Urothelium cell line (cell line): ENCODE results near the gene HLA-DPB1.

Source experiments
- DNase-seq: peaks from one replicate; pipeline ENCODE4 v3.0.0; 2011; ENCODE audit warnings: low spot score, mixed read lengths
- FAIRE-seq: peaks from 2 replicates; lab custom pipeline; 2011; peaks lifted over from hg19 to GRCh38; lab: Jason Lieb, UNC

Gene HLA-DPB1

DNA sequence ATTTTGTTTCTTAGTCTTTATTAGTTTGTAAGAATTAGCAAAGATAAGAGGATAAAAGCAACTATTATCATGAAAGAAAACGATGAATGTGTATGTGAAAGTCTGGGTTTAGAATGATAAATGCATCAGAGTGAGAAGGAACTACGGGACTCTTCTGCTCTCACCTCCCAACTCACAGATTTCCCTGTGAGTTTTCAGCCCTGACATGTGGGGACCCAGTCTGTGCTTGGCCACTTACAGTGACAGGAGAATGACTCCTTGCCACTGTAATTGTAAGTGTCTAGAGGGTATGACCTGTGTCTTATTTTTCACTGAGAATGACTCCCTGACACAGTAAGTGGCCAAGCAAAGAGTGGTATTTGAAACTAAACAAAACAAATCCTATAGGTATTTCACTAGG, 4.9 kb upstream of the HLA-DPB1 start:
- FAIRE-seq (no peak), DNase-seq (no peak)

DNA sequence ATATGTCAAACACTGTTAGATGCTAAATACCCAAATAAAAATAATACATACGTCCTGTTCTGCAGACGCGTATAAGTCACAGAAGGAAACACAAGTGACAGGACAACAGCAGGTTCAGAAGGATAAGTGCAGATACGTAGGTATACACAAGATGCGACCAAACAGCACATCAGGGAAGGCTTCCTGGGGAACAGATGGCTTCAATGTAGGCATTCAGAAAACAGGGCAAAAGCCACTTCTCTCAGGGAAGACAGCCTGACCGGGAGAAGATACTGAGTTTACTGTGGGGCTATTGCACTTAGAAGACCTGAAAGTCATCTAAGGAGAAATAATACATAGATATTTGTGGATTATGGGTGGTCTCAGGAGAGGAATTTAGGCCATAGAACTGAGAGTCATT, 4.2 kb upstream of the HLA-DPB1 start:
- no peak for DNase-seq

DNA sequence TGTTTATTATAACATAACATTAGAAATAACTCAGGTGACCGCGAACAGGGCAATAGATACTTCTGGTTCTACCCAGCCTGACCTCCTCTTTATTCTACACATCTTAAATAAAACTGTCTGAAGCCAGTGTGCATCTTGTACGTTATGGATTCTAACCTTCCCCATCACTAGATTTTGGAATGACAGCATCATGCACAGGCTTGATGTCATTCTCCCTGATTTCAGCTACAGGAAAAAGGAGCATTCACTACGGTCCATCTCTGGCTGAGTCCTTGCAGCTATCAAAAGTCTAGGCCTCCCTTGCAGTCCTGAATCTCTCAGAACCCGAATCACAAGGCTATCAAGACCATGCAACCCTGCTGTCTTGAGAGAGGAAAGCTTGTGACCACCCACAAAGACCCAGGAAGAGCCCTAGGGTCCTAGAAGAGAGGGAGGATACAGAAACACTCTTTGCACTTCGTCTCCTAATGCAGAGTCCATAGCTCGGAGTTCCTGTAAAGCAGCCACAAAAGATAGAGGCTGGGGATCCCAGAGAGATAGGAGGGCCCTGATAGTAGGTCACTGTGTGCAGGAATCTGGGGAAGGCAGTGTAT, 3.2 kb upstream of the HLA-DPB1 start:
- DNase-seq (no peak), FAIRE-seq (no peak)

More for the DNA sequence above, 4.2 kb upstream of the HLA-DPB1 start:
- FAIRE-seq = no peak

DNA sequence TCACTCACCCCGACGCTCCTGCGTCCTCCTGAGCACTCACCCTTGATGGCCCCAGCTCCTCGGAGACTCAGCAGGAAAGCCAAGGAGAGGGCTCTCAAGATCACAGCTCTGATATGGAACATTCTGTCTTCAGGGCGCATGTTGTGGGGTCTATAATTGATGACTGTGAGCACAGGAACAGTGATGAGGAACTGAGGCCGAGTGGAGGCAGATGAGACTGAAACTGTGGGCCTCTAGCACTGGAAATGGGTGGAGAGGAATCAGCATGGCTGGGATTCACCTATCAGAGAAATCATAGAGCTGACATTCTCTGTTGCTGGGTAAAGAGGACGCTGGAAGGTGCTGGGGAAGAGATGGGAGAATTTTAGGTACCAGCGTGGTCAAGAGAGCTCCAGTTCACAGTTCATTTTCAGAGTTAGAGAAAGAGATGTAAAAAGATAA, 2.3 kb upstream of the HLA-DPB1 start, which contains the start of gene HLA-DPA1:
HLA-DPA1 (minus strand) TSS at position 219 of the 441 bp plus-strand sequence.
- FAIRE-seq = no peak
- peak; percentile 37 for DNase-seq

DNA sequence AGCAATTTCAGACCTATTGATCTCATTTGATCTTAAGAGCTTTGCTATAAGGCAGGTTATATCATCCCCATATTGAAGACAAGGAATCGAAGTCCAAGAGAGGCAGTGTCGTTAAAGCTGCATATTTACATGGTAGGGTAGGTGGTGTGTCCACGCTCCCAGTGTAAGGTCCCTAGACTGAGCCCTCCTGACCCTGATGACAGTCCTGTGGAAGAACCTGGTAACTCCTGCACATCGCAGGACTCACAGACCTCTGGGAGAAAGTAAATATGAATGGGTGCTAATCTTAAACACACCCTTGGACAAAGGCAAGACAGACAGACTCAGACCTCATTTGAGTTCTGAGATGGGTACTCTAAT, 602 bp upstream of the HLA-DPB1 start:
- FAIRE-seq = no peak
- no peak for DNase-seq

DNA sequence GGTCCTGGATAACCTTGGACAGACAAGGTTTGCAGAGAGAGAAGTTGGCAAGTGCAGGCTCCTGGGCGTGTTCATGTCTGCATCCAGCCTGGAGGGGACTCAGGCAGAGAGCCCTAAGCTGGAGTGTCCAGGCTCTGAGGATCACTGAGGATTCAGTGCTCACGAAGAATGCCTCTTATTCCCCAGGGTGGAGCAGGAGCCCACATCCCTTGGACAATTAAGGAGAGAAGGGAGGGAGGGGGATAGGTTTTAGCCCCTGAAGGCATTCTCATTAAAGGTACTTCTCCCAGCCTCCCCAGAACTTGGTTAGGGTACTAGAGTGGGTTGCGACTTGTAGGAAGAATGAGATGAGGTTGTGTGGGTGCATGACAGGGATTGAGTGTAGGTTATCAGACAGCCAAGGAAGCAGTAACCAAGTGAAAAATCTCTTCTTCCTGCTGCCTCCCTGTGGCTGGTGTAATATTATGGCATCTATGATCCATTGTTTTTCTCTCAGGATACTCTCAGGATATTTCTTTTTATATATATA, 680 bp downstream of the HLA-DPB1 start:
- DNase-seq (no peak), FAIRE-seq (no peak)

DNA sequence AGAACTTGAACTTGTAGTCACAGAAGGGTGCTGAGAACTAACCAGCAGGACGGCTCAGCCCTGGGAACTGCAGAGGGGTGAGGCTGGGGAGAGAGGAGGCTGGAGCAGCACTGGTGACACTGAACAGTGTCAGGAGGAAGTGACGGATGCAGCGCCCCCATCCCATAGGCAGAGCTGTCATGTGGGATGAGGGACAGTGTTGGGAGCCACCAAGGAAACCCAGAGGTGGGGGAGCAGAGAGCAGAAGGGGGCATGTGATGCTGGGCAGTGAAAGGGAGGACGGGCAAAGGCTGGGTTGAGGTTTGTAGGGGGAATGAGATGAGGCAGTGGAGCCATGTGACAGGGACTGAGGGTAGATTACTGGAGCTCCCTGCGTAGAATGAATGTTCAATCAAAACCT, 2.1 kb downstream of the HLA-DPB1 start:
- DNase-seq = no peak
- FAIRE-seq = no peak

DNA sequence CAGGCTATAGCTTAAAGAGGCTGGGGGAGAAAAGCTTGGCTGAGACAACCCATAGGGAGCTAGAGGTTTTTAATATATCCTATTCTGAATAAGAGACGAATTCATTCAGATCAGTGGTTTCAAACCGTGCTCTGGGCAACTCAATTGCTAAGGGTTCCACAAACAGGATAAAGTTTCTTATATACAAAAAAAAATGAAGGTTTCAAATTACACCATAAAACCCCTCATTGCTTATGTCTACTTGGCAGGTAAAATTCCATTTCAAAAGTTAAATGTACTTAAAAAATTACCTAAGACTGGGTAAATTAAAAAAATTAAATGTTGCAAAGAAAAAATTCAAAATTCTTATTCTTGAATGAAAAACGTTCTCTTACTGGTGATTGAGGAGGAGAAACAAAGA, 2.7 kb downstream of the HLA-DPB1 start:
- no peak for FAIRE-seq
- DNase-seq = no peak

DNA sequence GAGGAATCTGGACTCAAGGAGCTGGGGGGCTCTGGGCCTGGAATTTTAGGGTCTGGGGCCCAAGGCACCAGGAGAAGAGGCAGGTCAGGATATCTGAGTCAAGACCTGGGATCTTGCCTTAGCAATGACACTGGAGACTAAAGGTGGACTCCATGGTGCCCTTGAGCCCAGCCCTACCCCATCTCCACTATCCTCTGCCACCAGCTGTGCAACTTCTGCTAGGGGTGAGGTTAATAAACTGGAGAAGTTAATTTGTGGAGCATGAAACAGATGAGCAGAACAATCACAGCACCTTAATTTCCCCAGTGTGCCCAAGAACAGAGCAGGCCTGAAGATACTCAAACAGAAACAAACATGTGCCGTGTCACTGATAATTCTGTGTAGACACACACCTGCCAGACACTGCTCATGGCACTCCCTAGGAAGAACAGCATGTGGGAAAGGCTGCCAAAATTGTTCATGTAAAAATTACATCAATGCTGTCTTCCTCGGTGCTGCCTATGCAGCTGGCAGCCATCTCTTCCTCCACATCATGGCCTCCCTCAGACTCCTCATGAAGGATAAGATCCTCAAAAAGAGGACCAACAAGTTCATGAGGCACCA, 3.2 kb downstream of the HLA-DPB1 start:
- FAIRE-seq (no peak), DNase-seq (no peak)

DNA sequence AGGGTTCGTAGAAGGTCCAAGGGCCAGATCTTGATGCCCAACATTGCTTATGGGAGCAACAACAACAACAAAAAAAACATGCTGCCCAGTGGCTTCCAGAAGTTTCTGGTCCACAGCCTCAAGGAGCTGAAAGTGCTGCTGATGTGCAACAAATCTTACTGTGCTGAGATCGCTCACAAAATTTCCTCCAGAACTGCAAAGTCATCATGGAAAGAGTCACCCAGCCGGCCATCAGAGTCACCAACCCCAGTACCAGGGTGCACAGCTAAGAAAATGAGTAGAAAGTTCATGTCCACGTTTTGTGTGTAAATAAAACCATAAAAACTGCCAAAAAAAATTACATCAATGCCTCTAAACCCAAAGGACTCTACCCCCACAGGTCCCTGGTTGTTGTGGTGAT, 3.8 kb downstream of the HLA-DPB1 start:
- no peak for DNase-seq
- no peak for FAIRE-seq

DNA sequence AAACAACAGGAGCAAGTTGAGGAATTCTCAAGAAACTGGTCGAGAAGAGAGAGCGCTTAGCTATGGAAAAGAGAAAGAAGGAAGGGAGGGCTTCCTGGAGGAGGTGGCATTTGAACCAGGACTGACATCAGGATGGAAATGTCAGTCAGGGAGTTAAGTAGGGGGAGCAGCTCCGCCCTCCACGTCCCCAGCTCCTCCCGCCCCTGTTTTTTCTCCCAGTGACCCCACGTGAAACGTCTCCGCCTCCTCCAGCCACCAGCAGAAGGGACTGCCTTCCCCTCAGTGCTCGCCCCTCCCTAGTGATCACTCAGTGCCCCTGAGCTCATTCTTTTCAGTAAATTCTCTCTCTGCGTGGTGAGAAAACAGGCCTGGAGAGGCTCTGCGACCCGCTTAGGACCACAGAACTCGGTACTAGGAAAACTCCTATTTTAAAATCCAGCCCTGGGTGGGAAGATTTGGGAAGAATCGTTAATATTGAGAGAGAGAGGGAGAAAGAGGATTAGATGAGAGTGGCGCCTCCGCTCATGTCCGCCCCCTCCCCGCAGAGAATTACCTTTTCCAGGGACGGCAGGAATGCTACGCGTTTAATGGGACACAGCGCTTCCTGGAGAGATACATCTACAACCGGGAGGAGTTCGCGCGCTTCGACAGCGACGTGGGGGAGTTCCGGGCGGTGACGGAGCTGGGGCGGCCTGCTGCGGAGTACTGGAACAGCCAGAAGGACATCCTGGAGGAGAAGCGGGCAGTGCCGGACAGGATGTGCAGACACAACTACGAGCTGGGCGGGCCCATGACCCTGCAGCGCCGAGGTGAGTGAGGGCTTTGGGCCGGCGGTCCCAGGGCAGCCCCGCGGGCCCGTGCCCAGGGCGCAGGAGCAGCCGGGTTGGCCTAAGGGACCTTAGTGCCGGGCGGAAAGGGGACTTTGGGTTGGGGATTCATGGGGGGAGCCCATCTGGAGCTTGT, 4.6 kb downstream of the HLA-DPB1 start:
- DNase-seq = no peak
- no peak for FAIRE-seq

DNA sequence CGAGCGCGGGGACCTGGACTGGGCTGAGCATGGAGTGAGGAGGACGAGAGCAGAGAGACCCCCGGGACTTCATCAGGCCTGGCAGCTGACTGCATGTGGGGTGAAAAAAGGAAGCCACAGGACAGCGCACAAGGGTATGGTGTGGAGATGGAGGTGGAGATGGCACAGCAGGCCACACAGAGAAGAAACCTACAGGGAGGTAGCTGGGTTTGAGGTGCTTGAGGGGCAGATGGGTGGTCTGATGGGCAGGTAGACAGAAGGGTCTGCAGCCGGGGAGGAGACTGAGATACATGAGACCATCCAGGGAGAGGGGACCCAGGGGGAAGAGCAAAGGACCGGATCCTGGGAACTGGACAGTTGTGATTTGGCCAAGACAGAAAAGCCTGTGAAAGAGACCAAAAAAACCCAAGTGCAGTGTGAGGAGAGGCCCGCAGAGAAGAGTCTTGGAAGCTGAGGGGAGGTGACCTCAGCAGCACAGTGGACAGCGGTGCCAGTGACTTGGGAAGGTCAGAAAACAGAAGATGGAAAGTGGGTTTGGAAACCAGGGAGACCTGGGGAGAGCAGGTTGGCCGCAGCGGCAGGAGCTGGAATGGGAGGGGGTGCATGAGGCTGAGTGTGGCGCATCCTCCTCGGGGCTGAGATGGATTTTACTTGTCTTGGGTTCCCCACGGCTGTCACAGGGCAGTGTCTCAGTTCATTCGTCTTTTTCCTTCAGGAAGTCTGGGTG, 5.5 kb downstream of the HLA-DPB1 start:
- FAIRE-seq (no peak), DNase-seq (no peak)

DNA sequence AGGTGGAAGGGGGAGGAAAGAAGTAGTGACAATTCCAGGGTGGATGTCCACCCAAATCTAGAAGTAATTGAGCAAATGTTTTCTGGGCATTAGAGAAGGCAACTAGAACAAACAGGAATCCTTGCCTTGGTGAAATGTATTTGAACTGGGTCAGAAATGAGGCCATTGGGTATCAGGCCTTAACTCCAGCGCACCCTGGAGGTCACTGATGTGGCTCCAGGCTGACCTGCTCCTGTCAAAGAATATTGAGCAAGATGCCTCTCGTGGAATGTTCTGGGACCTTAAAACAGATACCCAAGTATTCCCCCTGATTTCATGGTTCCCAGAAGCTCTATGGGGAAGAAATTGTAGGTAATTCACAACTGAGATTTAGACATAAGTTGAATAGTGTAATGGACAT, 6.9 kb downstream of the HLA-DPB1 start:
- DNase-seq (no peak), FAIRE-seq (no peak)

DNA sequence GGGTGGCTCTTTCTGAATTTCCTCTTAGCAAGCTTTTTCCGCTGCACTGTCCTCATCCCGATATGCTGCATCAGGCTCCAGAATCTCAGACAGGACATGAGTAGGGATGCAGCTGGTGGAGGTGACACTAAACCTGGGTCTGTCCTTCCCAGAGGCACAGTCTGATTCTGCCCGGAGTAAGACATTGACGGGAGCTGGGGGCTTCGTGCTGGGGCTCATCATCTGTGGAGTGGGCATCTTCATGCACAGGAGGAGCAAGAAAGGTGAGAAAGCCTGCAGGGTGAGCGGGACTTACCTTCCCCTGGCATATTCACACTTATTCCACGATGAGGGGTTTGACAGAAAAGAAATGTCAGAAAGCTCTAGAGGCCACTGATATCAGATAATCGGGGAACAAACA, 9.8 kb downstream of the HLA-DPB1 start:
- FAIRE-seq (no peak), DNase-seq (no peak)

DNA sequence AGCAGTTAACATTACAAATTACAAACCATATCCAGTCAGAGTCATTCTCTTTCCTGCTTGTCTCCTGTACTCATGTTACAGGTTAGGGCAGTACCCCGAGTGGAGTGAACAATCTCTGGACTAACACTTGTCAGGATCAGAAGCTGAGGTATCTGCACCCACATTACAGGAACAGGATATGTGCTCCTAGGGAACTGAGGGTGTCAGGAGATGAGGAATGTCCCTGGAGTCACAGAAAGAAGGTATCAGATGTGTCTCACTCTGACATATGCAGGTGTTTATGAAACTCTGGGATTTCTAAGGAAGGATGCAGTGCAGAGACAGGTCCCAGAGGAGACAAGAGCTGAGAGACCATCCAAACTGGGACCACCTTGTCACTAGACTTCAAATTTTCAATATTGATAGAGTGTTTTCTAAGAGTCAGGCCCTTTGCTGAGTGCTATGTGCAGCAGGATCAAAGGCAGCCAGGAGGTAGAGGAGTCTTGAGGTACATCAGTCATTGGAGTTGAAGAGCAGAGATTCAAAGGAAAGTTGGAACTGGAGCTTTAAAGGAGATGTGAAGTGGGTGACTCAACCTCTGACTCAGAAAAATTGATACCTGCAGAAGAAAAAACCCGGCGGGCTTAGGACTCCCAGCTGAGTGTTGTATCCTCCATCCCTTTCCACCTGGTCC, 12.6 kb downstream of the HLA-DPB1 start:
- FAIRE-seq (no peak), DNase-seq (no peak)

DNA sequence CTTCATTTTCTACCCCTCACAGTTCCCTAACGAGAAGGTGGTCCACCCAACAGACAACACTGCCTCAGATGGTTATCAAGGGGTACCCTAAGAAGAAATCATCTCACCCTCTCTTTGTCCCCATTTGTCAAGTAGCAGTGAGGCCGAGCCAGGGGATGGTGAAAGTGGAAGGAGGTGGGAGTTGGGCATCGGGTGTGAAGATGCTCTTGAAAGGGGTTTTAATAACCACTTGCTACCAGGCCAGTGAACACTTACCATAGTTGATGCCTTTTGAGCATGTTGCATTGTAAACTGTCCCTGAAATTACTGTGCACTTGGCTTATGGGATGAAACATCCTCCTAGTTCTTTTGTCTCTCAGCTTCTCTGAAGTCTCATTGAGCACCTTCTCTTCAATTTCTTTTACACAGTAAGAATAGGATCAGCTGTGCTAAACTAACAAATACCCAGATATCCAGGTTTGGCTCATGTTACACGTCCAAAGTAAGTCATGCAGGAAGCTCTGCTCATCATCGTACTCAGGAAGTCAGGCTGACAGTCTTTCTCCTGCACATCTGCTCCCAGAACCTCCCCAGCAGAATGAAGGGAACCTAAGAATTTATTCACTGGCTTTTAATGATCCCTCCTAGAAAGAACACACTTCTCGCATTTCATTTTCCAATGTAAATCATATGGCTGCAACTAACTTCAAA, 13.3 kb downstream of the HLA-DPB1 start:
- FAIRE-seq = no peak

DNA sequence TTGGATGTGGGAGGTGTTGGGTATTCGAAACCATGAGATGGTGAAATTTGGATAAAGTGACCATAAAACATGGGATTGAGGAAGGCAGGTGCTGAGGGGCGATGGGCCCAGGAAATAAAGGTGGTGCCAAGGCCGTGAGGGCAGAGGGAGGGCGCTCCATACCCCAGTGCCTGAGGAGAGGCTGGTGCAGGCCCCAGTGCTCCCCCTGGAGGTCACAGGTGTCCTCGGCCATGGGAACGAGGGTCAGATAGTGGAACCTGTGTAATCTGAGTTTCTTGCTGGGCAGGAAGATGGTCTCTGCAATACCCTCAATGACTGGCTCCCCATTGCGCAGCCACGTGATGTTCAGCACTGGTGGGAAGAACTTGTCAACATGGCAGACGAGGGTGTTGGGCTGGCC, 16.2 kb downstream of the HLA-DPB1 start:
- FAIRE-seq = no peak
- DNase-seq = no peak

More for the DNA sequence above, 13.3 kb downstream of the HLA-DPB1 start:
- DNase-seq = no peak

DNA sequence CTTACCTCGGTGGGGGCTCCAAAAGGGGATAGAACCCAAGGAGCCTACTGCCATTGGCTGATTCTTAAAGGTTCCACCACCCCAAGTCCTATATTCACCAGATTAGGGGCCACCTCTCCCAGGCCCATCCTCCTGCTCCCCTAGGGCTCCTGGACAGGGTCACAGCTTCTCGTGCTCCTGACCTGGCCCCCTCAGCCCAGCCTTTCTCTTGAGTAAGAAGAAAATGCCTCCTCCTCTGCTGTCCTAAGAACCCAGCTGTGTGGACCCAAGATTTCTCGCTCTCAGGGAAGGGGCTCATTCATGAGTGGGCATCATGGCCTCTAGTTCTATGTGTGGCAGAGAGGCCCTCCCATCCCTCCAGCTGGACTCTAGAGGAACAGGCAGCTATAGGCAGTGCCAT, 16.6 kb downstream of the HLA-DPB1 start:
- DNase-seq (no peak), FAIRE-seq (no peak)

DNA sequence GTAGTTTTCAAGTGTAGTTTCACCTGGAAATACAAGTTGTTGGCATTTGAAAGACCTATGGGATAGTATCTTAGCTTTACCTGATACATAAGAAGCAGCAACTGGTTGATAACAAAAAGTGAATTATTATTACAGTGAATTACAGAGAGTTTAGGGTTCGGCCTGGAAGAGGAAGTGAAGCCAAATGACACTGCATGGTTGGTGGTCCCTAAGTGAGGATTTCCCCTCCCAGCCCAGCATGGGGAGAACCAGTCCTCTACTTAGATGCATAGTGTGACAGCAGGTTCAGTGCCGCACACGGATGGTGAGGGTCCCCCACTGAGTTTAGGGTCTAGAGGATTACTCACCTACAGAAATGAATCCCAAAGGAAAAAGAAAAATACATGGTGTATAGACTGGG, 18.1 kb downstream of the HLA-DPB1 start:
- DNase-seq (no peak), FAIRE-seq (no peak)

DNA sequence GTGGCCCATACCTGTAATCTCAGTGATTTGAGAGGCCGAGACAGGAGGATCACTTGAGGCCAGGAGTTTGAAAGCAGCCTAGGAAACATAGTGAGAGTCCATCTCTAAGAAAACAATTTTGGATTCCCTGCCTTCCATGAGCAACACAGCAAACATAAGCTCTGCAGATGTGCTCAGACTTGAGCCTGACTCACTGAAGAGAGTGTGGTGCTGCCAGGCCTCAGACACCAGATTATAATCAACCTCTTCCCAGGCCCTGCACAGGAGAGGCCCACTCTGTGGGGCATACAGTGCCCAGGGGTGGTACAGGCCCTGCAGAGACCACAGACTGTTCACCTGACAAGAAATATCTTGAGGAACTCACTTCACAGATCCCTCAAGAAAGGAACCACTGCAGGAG, 19.9 kb downstream of the HLA-DPB1 start:
- no peak for FAIRE-seq

More for the DNA sequence above, 19.9 kb downstream of the HLA-DPB1 start:
- DNase-seq = no peak
